ENCODE measurements around the gene TECR.

TECR gene

GRCh38 chr19:14510311-14511228, 18.8 kb upstream of the TECR start:
- DNase-seq, result no peak

DNA sequence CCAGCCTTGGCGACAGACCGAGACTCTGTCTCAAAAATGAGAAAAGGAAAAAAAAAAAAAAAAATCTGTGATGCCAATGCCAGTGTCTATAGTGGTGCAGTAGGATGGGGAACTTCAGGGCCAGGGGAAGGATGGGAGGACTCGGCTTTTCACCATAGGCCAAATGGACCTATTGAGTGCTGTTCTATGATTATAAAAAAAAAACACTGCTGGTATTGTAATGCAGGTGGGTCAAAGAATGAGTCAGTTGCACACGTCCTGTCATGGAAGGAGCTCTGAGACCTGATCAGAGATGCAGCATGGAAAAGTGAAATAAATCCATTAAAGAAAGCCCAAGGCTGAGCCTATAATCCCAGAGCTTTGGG, 18.2 kb upstream of the TECR start:
- no peak for DNase-seq

- DNase-seq, result no peak
Observed at GRCh38 chr19:14512406-14512961, 16.9 kb upstream of the TECR start.

- DNase-seq, result no peak
Observed at GRCh38 chr19:14514215-14514863, 15.1 kb upstream of the TECR start.

DNA sequence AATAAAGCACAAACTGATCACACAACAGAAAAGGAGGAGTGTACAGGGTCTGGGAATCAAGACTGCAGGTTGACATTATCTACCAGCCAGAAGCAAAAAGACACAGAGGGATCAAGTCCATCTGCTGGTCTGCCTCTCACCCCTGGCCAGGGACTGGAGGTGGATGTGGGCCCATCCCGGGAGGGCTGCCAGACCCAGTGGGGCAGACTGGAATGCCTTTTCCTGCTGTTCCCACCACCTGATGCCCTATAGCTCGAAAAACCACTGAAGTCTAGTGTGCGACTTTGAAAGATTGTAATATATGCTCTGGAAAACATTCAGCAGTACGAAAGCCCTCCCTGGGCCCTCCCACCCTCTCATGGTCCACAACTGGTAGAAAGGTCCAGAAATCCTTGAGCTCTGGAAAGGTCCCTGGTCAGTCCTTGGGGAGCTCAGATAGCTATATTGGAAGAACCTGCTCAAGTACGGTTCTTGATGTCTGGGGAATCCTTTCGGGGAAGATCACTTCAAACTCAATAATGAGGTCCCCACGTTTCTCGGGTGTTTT, 13.8 kb upstream of the TECR start:
- DNase-seq, result no peak

DNA sequence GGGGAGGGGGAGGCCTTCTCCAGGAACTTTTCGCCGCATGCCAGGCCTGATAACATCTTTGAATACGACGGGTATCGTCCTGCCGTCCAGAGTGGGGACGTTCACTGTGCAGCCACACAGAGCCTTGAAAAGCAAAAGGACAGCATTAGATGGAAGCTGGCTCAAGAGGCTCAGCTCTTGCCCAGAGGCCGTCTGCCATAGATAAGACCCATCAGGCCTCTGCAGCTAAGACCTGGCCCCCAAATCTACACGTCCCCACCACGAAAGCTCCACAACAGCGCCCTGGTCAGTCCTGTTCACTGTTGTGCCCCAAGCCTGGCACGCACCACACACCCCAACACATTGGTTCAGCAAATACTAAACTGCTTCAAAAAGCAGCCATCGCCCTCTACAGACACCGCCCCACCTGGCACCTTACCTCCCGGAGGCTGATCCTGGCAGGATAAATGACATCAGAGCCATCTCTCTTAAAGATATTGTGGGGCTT, 13.3 kb upstream of the TECR start:
- DNase-seq, result no peak

- DNase-seq, result no peak
Observed at GRCh38 chr19:14516746-14517438, 12.5 kb upstream of the TECR start.

GRCh38 chr19:14517446-14517839, 12.0 kb upstream of the TECR start:
- DNase-seq, result no peak

GRCh38 chr19:14517840-14518505, 11.4 kb upstream of the TECR start, which contains the start of gene DNAJB1:
TSS of gene DNAJB1 (minus strand) at chr19:14518397. CDS start at chr19:14518349, 48 bp downstream.
- no peak for DNase-seq

DNA sequence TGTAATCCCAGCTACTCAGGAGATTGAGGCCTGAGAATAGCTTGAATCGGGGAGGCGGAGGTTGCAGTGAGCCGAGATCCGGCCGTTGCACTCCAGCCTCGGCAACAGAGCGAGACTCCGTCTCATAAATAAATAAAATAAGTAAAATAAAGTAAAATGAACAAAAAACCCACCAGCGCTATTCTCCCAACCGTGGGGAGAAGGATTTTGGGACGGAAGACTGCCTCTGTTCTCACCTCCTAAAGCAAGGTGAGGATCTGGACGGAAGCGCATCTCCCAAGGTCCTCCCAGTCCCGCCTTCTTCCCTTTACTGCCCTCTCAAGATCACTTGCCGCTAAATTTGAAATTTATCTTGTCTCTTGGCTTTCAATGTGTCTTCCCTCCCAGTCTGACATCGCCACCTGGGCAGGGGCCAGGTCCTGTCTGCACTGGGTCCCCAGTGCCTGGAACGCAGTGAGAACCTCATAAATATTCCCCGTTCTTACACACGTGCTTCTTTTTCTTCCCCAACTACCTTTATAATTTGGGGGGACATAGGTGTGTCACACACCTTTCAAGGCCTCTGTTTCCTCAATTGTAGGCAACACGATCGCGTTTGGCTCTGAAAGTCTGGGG, 10.0 kb upstream of the TECR start:
- no peak for DNase-seq

GRCh38 chr19:14519860-14520407, 9.5 kb upstream of the TECR start:
- no peak for DNase-seq

GRCh38 chr19:14520543-14520942, 8.9 kb upstream of the TECR start:
- no peak for DNase-seq

- no peak for DNase-seq
Observed at GRCh38 chr19:14525729-14526128, 3.7 kb upstream of the TECR start.

GRCh38 chr19:14526423-14526822, 3.0 kb upstream of the TECR start:
- DNase-seq, result no peak

DNA sequence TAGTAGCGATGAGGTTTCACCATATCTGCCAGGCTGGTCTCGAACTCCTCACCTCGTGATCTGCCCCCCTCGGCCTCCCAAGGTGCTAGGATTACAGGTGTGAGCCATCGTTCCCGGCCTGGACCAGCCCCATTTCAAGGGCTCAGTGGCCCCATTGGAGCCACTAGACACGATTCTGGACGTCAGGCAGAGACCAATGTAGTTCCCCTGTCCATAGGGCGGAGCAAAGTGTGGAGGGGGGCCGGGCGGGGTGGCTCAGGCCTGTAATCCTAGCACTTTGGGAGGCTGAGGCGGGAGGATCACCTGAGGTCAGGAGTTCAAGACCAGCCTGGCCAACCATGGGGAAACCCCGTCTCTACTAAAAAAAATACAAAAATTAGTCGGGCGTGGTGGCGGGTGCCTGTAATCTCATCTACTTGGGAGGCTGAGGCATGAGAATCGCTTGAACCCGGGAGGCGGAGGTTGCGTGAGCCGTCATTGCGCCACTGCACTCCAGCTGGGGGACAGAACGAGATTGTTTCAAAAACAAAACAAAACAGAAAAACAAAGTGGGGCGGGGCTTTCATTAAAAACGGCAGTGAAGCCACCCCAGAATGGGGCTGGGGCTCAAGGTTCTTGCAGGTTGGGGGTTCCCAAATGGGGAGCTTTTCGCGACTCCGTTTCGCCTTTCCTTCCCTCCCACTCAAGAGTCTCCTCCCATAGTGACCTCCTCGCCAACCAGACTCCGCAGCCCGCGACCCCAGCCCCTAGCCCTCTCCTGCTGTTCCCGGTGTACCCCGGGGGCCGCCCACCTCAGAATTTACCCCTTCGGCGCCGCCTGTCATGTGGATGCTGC, 758 bp upstream of the TECR start:
- DNase-seq, result no peak

DNA sequence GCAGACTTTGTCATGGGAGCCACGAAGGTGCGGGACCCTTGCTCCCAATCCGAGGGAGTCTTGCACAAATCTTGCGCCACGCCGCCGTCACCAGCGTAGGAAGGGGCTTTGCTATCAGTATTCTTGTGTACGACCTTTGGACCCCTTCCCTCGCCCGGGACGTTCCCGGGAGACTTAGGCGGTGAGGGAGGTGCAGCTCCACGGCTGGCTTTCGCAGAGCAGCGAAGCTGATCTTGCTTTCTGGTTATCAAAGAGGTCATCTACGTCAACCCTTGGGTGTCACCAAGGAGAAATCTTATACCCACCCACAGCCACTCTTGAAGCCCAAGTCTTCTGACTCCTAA, 583 bp downstream of the TECR start:
- no peak for DNase-seq

GRCh38 chr19:14530506-14530905, 1.1 kb downstream of the TECR start:
- DNase-seq, result no peak

DNA sequence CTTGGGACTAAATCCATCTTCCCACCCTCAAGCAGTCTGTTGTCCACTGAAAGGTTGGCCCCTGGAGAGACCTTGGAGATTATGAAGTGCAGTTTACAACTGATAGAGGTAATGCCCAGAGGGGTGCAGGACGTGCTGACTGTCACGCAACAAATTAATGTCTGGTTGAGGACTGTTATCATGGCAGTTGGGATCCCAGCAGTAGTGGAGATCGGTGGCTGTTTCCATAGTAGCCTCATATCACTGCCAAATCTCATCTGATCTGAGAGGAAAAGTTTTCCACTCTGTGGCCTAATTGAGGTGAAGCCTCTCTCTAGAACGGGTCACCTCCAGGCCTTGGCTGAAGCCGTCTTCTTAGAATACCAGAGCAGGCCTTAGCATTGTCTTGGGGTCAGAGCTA, 4.1 kb downstream of the TECR start:
- DNase-seq, result no peak

DNA sequence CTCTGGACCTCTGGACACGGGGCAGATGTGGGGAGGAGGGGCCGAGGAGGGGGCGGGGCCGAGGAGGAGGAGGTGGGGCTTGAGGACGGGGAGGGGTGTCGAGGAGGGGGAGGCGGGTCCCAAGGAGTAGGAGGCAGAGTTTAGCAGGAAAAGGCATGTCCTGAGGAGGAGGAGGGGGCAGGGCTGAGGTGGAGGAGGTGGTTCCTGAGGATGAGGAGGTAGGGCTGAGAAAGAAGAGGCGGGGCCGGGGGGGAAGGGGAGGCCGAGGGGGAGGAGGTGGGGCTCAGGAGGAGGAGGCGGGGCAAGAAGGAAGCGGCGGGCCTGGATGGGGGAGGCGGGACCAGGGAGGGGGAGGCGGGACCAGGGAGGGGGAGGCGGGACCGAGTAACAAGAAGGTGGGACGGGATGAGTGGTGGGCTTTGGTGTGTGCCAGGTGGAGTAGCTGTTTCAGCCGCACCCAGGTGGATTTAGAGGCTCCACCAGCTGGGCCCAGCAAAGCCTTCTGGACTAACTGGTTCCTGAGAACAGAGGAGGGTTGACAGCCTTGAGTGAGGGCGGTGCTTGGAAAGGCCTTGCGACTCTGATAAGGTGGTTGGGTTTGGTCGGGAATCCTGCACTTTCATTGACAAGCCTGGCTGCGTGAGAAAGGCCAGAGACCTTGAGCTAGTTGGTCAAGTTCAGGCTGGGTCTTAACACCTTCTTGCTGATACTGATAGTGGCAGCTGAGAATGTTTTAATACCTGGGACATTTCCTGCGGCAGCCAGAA, 7.7 kb downstream of the TECR start:
- DNase-seq, result no peak
